Skeletal muscle tissue (tissue), 4 donors: Measurements from ENCODE around the gene ADA. TPM values are rescaled to one million over a fixed set of nuclear protein-coding genes. Genes with fewer than 3 reads are reported as not detected.
A peak's percentile ranks its signal among the peaks of the same experiment; 100 is the strongest.

Experiments used
- H3K27ac ChIP-seq: one replicate; pipeline ENCODE4 v1.7.0; 2013; ENCODE audit warnings: mild to moderate bottlenecking, low read depth, low read length, inconsistent platforms
- H3K27me3 ChIP-seq, 3 donors: one replicate each; pipeline ENCODE4 v1.7.0; 2013; ENCODE audit warnings: low read length in 3 of 3; ENCODE audit not compliant: control insufficient read depth in 3 of 3, insufficient read depth in 3 of 3
- H3K36me3 ChIP-seq, 3 donors: one replicate each; pipeline ENCODE4 v1.7.0; 2013; ENCODE audit warnings: low read length in 3 of 3; ENCODE audit not compliant: control insufficient read depth in 3 of 3, insufficient read depth in 3 of 3
- H3K4me1 ChIP-seq, 3 donors: one replicate each; pipeline ENCODE4 v1.7.0; 2013; ENCODE audit warnings: low read length in 3 of 3, mild to moderate bottlenecking in 3 of 3; ENCODE audit not compliant: control insufficient read depth in 3 of 3, insufficient read depth in 3 of 3
- H3K4me3 ChIP-seq, 3 donors: one replicate each; pipeline ENCODE4 v1.7.0; 2013; ENCODE audit warnings: low read length in 3 of 3
- H3K9ac ChIP-seq, 3 donors: one replicate each; pipeline ENCODE4 v1.7.0; 2013; ENCODE audit warnings: low read length in 3 of 3, mild to moderate bottlenecking in 3 of 3, moderate library complexity in 2 of 3, low read depth in 1 of 3
- H3K9me3 ChIP-seq, 3 donors: one replicate each; pipeline ENCODE4 v1.7.0; 2013; ENCODE audit warnings: low read length in 3 of 3; ENCODE audit not compliant: control insufficient read depth in 3 of 3
- total RNA-seq: library from RNA; depleted of rRNA; stranded (reverse); fragments of >200 nt; gene quantifications from one replicate; pipeline ENCODE4 v1.2.3, GENCODE V29; 2014
- donor health status: Osteomylitis.

Gene ADA
- total RNA-seq, 1 donor from 2014 or later: 3.7 TPM

- Histone ChIP-seq H3K9ac (peak overlapping the region in 1 of 3 donors; percentile 17), H3K4me1 (peaks cover 29 to 37% (median 32%) of the 10 kb centered on the region in 3 donors), H3K9me3 (no peaks in the 10 kb centered on the region), H3K27me3 (no peaks in the 10 kb centered on the region), H3K4me3 (no peak overlapping the region), H3K36me3 (no peaks in the 10 kb centered on the region), H3K27ac (peak overlapping the region; percentile 83)
Measured at GRCh38 chr20:44691424-44692423, 40.2 kb upstream of the ADA start.

GRCh38 chr20:44690781-44691423 lies 39.4 kb upstream of the ADA start:
- Histone ChIP-seq H3K4me3 (no peak overlapping the region), H3K9ac (no peak overlapping the region), H3K27ac (peak overlapping the region; percentile 50), H3K36me3 (no peaks in the 10 kb centered on the region), H3K4me1 (peaks cover 26 to 32% (median 27%) of the 10 kb centered on the region in 3 donors), H3K9me3 (no peaks in the 10 kb centered on the region), H3K27me3 (no peaks in the 10 kb centered on the region)

- no peak overlapping the region for H3K27ac ChIP-seq
- no peak overlapping the region for H3K4me3 ChIP-seq
- no peak overlapping the region for H3K9ac ChIP-seq
- H3K4me1 ChIP-seq: peaks cover 30 to 32% (median 32%) of the 10 kb centered on the region in 3 donors
- H3K27me3 ChIP-seq: no peaks in the 10 kb centered on the region
- no peaks in the 10 kb centered on the region for H3K9me3 ChIP-seq
- no peaks in the 10 kb centered on the region for H3K36me3 ChIP-seq
Measured at GRCh38 chr20:44689809-44690208, 38.3 kb upstream of the ADA start.

- no peak overlapping the region for H3K4me3 ChIP-seq
- H3K27me3 ChIP-seq: no peaks in the 10 kb centered on the region
- no peaks in the 10 kb centered on the region for H3K9me3 ChIP-seq
- H3K4me1 ChIP-seq: peaks cover 31 to 42% (median 31%) of the 10 kb centered on the region in 3 donors
- no peak overlapping the region for H3K9ac ChIP-seq
- no peak overlapping the region for H3K27ac ChIP-seq
- H3K36me3 ChIP-seq: no peaks in the 10 kb centered on the region
Measured at GRCh38 chr20:44688053-44688625, 36.6 kb upstream of the ADA start.

- Histone ChIP-seq H3K27ac (no peak overlapping the region), H3K4me3 (no peak overlapping the region), H3K4me1 (peaks cover 21 to 33% (median 21%) of the 10 kb centered on the region in 3 donors), H3K27me3 (no peaks in the 10 kb centered on the region), H3K9me3 (no peaks in the 10 kb centered on the region), H3K9ac (no peak overlapping the region), H3K36me3 (no peaks in the 10 kb centered on the region)
Measured at GRCh38 chr20:44686934-44687333, 35.4 kb upstream of the ADA start.

GRCh38 chr20:44684047-44684967 lies 32.8 kb upstream of the ADA start:
- H3K4me3 ChIP-seq: no peak overlapping the region
- no peaks in the 10 kb centered on the region for H3K36me3 ChIP-seq
- peak overlapping the region in 1 of 3 donors; percentile 47 for H3K9ac ChIP-seq
- H3K27me3 ChIP-seq: no peaks in the 10 kb centered on the region
- no peaks in the 10 kb centered on the region for H3K9me3 ChIP-seq
- no peak overlapping the region for H3K27ac ChIP-seq
- peaks cover 8 to 20% (median 10%) of the 10 kb centered on the region in 3 donors for H3K4me1 ChIP-seq

- Histone ChIP-seq H3K9me3 (no peaks in the 10 kb centered on the region), H3K27ac (no peak overlapping the region), H3K9ac (no peak overlapping the region), H3K36me3 (no peaks in the 10 kb centered on the region), H3K27me3 (no peaks in the 10 kb centered on the region), H3K4me1 (peaks cover 8 to 20% (median 10%) of the 10 kb centered on the region in 3 donors), H3K4me3 (no peak overlapping the region)
Measured at GRCh38 chr20:44683263-44684046, 32.0 kb upstream of the ADA start.

- no peaks in the 10 kb centered on the region for H3K9me3 ChIP-seq
- H3K27me3 ChIP-seq: no peaks in the 10 kb centered on the region
- H3K4me3 ChIP-seq: no peak overlapping the region
- H3K4me1 ChIP-seq: peaks cover 8 to 20% (median 10%) of the 10 kb centered on the region in 3 donors
- no peak overlapping the region for H3K9ac ChIP-seq
- H3K36me3 ChIP-seq: no peaks in the 10 kb centered on the region
- H3K27ac ChIP-seq: no peak overlapping the region
Measured at GRCh38 chr20:44681796-44682566, 30.5 kb upstream of the ADA start.
